KBM-7 (cell line): ENCODE results near the gene TWIST2.

Experiments
- DNase-seq: peaks from one replicate; pipeline ENCODE4 v3.0.0-alpha.2; 2015
- in situ Hi-C: fragments of 300-500 bp; cut with MboI; formaldehyde crosslinking; loops from 2 replicates; pipeline ENCODE4 v1.14.3; 2020; ENCODE audit warnings: low sequenced_read_pairs, low pct_unique_long_range_greater_than_20kb, mixed read lengths

TWIST2 gene

DNA sequence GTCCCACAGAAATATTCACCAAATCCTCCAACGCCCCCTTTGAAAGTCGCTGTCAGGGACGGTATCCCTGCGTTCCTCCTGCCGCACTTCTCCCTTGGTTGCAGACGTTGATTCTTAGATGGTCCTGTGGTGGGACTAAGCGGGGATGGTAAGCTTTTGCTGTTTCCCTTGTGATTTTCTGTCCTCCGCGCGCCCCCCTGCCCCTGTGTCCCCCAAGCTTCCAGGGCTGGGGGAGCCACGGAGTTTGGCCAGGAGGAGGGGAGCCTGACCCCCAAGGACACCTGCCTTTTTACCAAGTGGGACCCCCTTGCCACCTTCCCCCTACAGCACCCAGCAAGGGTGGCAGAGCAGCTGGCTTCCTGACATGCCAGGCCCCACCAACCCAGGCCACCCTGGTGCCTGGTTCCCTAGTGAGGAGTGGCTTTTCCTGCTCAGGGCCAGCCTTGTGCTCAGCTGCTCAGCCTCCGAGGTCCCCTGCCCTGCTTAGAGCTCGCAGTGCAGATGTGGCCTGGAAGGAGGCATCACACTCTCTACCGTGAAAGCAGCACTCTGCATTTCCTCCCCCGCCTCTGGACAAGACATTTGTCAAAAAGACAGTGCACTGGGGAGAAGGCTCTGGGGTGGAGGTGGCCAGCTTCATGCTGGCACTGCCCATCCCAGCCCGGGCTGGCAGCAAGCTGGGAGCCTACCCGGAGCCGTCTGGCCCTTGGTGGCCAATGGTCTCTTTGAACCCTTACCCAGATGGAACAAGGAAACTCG is 49.4 kb downstream of the TWIST2 start:
- in situ Hi-C loops: no loop called here

DNA sequence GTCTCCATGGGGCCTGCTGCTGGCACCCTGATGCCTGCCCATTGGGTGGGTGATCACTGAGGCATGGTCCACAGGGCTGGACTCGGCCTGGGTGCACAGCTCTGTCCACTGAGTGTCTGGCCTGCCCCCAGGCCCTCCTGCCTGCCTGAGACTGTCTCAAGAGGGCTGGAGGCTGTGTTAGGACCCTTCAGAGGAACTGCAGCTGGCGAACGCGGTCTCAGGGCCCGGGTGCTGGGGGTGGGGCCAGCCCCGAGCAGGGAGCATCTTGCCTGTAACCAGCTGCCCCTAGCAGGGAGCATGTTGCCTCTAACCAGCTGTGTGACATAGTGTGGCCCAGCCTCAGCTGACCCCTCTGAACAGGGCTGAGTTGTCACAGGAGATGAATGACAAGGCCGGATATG is 50.0 kb downstream of the TWIST2 start:
- in situ Hi-C loops: no loop called here
- no peak for DNase-seq

More for the DNA sequence above, 49.4 kb downstream of the TWIST2 start:
- no peak for DNase-seq

DNA sequence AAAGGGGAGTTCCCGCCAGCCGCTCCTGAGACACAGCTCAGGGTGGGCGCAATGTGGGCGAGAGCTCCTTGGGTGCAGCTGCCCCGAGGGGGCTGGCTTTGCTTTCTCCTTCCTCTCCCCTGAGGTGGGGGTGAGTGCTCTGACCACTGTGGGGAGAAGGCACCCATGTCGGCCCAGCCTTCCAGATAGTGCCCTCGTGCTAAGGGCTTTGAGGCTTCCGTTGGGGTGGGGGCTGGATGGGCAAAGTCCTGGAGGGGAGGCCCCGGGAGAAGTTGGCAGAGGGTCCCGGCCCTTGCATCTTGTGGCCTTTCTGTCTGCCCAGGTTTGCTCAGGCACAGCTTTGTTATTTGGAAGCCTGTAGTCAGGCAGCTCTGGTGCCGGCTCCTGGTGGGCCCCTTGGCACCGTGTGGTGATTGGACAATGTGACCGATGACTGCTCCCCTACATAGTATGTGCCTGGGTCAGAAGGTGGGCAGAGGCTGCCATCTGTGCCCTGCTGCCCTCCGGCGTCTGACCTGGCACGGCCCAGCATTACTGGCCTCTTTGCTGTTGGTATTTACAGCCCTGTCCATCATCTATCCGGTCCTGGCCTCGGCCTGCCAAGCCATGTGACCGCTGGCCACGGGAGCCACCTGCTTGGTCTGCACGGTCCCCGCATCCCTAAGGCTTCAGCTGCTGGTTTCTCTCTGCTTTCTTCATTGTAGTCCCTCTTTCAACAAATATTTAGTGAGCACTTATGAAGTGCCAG is 50.8 kb downstream of the TWIST2 start:
- no peak for DNase-seq
- in situ Hi-C loops: no loop called here

DNA sequence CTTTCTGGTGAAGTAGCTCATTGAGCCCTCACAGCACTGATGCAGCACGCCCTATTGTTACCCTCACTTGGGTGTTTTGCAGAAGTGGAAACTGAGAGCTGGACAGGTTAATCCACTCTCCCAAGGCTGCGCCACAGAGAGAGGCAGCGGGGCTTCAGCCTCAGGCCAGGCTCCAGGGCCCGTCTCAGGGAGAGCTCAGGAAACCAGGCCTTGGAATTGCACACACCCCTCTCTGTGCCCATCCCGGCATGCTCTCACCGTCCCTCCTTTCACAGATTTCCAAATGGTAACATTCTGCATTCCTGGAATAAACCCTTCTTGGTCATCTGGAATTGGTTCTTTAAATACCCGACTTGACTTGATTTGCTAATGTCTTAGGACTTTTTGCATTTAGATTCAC is 51.5 kb downstream of the TWIST2 start:
- in situ Hi-C loops: no loop called here
- DNase-seq: no peak

DNA sequence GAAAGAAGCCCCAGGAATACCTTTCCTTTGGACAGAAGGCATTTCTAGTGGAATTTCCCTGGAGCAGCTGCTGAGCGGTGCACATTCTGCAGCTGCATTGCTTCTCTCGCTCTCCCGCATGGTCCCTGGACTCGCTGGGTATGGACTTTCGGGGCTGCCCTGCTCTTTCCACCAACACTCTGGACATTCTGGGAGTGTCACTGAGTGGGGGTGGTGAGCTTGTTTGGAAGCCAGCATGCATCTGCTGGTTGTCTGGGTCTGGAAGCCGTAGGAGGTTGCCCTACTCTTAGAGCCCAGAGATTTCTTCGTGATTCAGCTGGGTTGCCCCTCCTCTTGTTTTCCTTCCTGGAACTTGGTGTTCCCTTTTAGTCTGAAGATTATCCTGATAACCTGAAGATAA is 52.6 kb downstream of the TWIST2 start:
- in situ Hi-C loops: no loop called here
- no peak for DNase-seq

DNA sequence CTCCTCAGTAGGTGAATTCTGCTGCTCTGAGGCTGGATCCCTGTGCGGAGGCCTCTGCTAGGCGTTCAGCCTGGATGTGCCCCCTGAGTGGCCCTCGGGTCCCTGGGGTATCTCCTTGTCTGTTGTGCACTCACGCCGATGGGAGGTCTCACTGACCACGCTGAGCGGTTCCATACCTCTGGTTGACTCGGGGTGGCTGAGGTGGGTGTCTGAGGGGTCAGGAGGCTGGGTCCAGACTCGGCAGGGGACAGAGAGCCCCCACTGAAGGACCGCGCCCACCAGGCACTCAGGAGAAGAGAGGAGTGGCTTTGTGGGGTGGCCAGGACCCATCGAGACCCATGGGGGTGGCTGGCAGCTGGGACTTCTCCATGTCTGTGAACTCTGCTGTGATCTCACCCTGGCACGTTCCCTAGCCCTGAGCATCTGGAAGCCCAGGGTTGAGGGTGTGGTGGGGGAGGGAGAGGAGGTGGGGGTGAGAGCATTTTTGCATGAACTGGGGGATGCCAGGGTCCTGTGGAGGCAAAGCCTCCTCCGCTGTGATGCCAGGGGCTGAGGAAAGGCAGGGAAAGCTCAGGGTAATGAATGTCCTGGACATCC is 53.7 kb downstream of the TWIST2 start:
- DNase-seq: no peak
- in situ Hi-C loops: no loop called here

DNA sequence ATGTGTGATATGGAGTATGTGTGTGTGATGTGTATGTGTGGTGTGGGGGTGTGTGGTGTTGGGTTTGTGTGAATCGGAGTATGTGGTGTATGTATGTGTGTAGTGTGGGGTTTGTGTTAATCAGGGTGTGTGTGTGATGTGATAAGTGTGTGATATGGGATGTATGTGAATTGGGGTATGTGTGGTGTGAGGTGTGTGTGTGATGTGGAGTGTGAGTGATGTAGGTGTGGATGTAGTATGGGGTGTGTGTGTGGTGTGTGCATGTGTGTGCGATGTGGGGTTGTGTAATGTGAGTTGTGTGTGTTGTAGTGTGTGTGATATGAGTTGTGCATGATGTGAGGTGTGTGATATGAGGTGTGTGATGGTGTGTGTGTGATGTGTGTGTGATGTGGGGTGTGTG is 54.4 kb downstream of the TWIST2 start:
- in situ Hi-C loops: no loop called here
- DNase-seq: no peak

DNA sequence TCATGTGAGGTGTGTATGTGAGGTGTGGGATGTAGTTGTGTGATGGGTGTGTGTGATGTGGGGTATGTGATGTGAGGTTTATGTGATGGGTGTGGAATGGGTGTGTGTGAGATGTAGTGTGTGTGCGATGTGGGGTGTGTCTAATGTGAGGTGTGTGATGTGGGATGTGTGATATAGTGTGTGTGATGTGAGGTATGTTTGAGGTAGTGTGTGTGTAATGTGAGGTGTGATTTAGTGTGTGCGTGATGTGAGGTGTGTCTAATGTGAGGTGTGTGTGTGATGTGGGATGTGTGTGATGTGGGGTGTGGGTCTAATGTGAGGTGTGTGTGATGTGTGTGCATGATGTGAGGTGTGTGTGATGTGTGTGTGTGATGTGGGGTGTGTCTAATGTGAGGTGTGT is 55.3 kb downstream of the TWIST2 start:
- no peak for DNase-seq
- in situ Hi-C loops: no loop called here

DNA sequence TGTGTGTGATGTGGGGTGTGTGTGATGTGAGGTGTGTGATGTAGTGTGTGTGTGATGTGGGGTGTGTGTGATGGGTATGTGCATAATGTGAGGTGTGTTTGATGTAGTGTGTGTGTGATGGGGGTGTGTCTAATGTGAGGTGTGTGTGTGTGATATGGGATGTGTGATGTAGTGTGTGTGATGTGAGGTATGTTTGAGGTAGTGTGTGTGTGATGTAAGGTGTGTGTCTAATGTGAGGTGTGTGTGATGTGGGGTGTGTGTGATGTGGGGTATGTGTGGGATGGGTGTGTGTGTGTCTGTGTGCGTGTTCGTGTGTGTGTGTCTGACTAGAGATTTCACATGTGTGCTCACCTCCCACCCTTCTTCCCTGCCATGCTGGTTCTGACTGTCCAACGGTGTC is 56.3 kb downstream of the TWIST2 start:
- no peak for DNase-seq
- in situ Hi-C loops: no loop called here

DNA sequence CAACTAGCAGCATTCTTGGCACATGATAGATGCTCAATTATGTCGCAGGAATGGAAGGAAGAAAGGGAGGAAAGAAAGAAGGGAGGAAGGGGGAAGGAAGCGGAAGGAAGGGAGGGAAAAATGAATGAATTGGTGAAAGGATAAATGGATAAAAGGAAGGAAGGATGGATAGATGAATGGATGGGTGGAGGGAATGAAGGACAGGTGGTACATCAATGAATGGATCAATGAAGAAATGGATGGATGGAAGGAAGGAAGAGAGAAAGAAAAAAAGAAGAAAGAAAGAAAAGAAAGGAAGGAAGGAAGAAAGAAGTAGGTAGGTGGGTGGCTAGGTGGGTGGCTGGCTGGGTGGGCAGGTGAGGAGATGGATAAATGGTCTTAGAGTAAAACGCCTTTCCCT is 56.8 kb downstream of the TWIST2 start:
- DNase-seq: no peak
- in situ Hi-C loops: no loop called here

DNA sequence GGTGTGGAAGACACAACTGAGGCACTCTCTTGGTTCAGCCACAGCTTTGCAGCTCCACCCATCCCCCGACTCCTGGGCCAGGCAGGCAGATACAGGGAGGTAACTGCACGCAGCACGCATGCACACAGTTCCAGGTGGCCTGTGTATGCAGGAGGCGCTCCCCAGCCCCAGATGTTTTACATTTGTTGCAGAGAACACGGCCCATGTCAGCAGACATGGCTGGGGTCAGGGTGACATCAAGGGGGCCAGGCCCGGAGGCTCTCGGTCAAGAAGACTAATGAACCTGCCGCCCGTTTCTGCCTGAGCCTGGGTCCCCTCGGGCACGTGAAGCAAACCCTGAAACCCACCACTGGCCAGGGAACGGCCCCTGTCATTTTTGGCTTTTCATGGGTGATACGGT is 57.3 kb downstream of the TWIST2 start:
- in situ Hi-C loops: no loop called here
- no peak for DNase-seq

DNA sequence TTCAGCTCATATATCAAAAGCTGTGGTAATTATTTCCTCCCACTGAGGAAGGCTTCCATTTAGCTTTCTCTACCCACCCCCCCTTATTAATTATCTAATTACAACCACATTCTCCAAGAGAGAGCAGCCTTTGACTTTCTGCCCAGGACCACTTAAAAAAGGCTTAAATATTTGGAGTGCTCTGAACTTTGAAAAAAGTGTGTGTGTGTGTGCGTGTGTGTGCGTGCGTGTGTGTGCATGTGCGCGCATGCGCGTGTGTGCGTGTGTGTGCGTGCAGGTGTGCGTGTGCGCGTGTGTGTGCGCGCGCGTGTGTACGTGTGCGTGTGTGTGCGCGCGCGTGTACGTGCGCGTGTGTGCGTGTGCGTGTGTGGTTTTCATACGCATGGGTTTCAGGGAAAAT is 57.8 kb downstream of the TWIST2 start:
- no peak for DNase-seq
- in situ Hi-C loops: no loop called here

DNA sequence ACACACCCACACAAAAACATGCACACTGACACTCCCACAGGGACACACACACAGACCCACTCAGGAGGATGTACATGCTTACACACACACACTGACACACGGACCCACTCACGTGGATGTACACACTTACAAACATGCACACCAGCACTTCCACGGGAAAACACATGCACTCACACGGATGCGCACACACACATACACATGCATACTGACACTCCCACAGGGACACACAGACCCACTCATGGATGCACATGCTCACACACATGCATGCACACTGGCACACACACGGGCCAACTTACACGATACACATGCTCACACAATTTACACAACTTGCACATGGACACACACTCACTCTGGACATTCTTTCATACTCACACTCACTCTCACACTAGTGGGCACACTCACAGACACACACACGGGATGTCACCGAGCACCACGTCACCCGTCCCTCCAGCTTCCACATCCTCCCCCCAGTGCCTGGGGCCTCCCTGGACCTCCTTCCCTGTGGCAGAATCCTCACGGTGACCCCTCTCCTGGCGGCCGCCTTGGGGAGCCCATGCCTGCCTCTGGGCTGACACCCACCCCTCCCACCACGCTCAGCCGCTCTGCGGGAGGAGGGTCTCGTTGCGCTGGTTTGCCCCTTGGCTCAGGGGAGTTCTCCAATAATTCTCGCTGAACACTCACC is 58.5 kb downstream of the TWIST2 start:
- in situ Hi-C loops: no loop called here
- no peak for DNase-seq

DNA sequence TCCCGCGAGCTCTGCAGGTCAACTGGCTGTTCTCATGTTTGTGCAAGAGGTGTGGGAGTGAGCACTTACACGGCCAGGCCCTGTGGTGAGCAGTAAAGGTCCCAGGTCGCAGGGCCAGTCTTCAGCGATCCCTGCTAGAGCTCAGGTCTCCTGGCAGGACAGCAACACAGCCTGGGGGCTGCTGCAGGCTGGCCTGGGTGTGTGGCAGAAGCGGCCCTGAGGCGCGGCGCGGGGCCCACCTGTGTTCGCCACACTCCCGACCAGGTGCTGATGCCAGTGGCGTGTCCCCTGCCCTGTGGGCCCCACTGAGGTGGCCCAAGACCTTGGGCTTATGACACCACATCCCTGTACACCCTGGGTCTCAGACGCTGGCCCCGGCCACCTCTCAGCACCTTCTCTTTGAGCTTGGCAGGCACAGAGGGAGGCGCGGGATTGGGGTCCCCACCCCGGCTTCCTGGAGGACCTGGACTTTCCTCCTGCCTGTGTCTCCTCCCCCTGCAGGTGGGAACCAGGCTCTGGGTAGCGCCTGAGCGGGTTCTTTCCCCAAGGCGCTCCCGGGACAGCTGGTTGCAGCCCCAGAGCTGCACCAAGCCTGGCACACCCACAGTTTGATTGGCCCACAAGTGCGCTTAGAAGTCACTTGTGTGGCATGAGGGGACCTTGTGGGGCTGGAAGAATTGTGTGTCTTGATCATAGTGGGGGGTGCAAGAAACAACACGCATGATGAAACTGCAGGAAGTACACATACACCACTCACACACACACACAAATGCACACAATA is 59.2 kb downstream of the TWIST2 start:
- in situ Hi-C loops: no loop called here
- DNase-seq: no peak

DNA sequence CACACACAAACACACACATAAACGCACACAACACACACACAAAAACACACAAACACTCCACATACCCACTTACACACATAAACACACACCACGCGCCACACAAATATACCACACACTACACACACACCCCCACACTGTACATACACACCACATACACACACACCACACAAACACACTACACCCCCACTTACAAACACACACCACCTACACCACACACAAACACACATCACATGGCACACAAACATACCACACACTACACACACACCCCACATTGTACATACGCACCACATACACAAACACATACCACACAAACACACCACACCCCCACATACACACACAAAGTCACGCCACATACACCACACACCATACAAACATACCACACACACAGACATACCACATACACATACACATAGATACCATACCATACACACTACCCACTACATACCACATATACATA is 59.9 kb downstream of the TWIST2 start:
- in situ Hi-C loops: no loop called here
- DNase-seq: no peak

DNA sequence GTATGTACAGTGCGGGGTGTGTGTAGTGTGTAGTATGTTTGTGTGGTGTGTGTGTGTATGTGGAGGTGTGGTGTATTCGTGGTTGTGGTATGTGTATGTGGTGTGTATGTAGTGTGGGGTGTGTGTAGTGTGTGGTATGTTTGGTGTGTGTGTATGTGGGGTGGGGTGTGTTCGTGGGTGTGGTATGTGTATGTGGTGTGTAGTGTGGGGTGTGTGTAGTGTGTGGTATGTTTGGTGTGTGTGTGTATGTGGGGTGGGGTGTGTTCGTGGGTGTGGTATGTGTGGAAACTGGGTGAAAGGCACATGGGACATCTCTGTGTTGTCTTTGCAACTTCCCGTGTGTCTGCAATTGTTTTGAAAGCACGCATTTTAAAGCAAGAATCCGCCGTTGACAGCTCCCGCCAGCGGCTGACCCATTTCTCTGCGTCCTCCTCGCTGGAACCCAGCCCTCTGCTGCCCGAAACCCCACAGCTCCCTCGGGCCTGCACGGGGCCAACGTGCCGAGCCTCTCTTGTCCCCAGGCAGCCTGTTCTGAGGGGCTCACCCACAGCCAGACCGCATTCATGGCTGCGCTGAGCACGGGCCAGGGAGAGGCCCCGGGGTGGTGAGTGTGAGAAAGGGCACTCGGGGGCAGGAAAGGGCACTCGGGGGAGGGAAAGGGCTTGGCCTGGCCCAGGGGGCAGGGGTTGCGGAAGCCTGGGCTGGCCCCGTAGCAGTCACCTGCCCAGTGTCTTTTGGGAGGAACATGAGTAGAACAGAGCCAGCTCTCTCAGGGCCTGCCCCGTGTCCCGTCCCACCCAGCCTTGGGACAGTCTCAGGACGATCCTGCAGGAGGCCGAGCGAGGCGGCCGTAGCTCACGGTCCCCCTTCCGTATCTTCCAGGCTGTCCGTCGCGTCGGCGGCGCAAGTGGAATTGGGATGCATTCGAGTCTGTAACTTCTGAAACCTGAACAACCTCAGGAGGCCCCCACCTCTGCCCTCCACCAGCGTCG is 61.4 kb downstream of the TWIST2 start:
- in situ Hi-C loops: no loop called here
- DNase-seq: no peak

DNA sequence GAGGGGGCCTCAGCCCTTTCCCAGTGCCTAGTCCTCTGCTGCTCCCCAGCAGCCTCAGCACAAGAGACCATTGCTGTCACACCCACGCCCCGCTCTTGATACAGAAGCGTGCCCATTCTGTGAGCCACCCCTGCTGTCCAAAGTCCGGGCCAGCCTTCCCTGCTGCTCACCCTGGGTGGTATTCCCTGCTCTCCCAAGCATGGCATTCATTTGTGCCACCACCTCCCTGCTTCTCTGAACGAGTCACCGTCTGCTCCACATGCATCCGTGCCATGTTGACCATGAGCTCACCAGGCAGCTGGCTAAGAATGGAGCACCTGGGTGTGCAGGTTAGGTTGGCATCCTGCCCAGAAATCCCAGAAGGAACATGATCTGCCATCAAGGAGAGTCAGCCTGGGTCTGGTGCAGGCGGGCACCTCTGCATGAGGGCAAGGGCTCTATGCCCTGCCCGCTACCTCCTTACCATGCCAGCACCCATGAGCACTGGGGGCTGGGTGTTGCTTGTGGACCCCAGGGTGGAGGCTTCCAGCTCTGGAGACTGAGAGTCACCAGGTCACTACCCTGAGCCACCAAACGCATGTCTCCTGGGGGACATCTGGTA is 63.0 kb downstream of the TWIST2 start:
- in situ Hi-C loops: no loop called here
- DNase-seq: no peak
